ENCODE measurements around the gene CD276. TPM values are rescaled to one million over a fixed set of nuclear protein-coding genes. Genes with fewer than 3 reads are reported as not detected.
A peak's percentile ranks its signal among the peaks of the same experiment; 100 is the strongest.
"Not testable (repeated sequence)": the region's sequence is repeated elsewhere in the genome, so short reads cannot be mapped to it uniquely, and the experiment has no call there.

The CD276 gene
- total RNA-seq, 2 experiments from 2014 or later: 3.7 TPM; not detected in 1

DNA sequence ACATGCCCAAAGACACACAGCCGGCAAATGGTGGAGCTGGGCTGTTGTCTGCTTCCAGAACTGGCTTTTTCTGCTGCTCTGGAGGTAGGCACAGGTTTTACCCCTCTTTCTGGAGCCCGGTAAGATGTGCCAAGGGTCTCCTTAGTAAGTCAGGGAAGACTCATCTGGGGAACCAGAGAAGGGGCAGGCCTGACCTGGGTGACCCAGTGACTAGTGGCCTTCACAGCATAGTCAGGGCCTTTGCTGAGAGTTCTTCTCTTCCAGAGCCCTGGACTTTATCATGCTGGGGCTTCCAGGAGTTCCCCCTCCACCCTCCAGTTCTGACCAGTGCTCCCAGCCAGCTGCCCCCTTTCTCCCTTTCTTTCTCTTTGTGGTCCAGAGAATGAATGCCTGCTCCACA, 3.2 kb downstream of the CD276 start:
- Mint-ChIP-seq H3K36me3 (no peaks in the 10 kb centered on the region), H3K9me3 (ENCODE audit: low read depth) (no peaks in the 10 kb centered on the region), H3K4me3 (no peak overlapping the region), H3K27me3 (peaks cover 63% of the 10 kb centered on the region), H3K27ac (no peak overlapping the region), H3K4me1 (peaks cover 4% of the 10 kb centered on the region)
- CTCF ChIA-PET: interaction anchor here (2.1 to 3.3 kb wide), 3 partner anchors 10 to 127 kb away, joined by 6 to 18 read pairs (median 15); no protein-coding TSS in a partner anchor
- ATAC-seq: no peak
- no peak for DNase-seq

DNA sequence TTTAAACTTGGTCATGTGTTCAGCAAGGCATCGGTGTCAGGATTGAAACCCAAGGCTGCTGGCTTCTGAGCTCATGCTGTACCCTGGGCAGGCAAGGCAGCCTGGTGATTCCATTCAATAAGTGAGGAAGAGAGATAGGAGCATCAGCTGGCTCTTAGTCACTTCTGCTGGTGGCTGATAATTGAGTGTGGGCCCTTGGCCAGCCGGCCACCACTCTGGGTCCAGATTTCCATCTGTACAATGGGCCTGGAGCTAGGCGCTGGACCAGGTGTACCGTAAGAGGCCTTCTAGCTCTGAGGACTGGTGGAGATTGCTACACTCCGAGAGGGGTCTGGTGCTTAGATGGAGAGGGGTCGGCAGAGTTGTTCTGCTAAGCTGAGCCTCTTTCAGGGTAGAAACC, 4.3 kb downstream of the CD276 start:
- H3K27me3 Mint-ChIP-seq: peaks cover 62% of the 10 kb centered on the region
- CTCF ChIA-PET: interaction anchor here (3.3 kb wide), 1 partner anchor 11 kb away, joined by 15 read pairs; no protein-coding TSS in a partner anchor
- H3K27ac Mint-ChIP-seq: no peak overlapping the region
- DNase-seq: no peak
- H3K4me3 Mint-ChIP-seq: no peak overlapping the region
- no peak for ATAC-seq
- no peaks in the 10 kb centered on the region for H3K9me3 Mint-ChIP-seq (ENCODE audit: low read depth)
- peaks cover 5% of the 10 kb centered on the region for H3K4me1 Mint-ChIP-seq
- no peaks in the 10 kb centered on the region for H3K36me3 Mint-ChIP-seq

DNA sequence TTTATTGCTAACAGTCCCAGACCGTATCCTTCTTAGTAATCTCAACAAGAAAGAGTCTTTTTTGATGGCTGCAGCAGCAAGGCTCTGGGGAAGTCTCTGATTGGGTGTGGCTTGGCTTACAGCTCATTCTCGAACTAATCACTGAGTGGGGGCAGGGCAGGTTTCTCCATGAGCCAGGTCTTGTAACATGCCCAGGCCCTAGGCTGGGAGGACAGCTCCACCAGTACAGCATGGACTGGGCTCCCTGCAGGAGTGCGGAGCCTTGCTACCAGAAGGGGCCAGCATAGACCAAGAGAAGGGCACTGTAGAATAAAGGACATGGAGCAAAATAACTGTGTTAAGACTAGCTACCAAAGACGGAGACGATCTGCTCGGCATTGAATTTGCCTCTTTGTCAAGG, 7.2 kb downstream of the CD276 start:
- ATAC-seq (no peak), DNase-seq (no peak)
- peaks cover 23% of the 10 kb centered on the region for H3K4me1 Mint-ChIP-seq
- H3K27ac Mint-ChIP-seq: no peak overlapping the region
- CTCF ChIA-PET: interaction anchor here (1.5 to 12.0 kb wide), 4 partner anchors 9 to 56 kb away, joined by 5 to 233 read pairs (median 12); partner anchors contain the start of gene NPTN
- H3K27me3 Mint-ChIP-seq: peaks cover 69% of the 10 kb centered on the region
- H3K4me3 Mint-ChIP-seq: no peak overlapping the region
- no peaks in the 10 kb centered on the region for H3K9me3 Mint-ChIP-seq (ENCODE audit: low read depth)
- no peaks in the 10 kb centered on the region for H3K36me3 Mint-ChIP-seq

DNA sequence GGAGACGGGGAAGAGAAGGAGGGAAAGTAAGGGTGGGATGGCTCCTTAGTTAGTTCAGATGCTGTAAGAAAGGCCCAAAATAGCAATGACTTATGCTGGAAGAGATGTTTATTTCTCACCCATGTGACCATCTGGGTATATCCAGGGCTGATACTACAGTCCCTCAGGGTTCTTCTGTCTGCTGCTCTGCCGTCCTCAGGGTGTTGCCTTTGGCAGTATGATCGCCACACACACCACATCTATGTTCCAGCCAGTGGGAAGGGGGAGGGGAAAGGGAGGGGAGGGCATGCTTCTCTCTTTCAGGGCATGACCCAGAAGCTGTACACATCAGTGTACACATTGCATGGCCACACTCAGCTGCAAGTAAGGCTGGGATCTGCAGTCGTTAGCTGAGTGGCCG, 10.2 kb downstream of the CD276 start:
- H3K36me3 Mint-ChIP-seq: no peaks in the 10 kb centered on the region
- no peak overlapping the region for H3K27ac Mint-ChIP-seq
- ATAC-seq (no peak), DNase-seq (no peak)
- H3K4me1 Mint-ChIP-seq: peaks cover 44% of the 10 kb centered on the region
- no peak overlapping the region for H3K4me3 Mint-ChIP-seq
- CTCF ChIA-PET: interaction anchor here (0.7 to 12.0 kb wide), 6 partner anchors 9 to 450 kb away, joined by 4 to 233 read pairs (median 6); partner anchors contain the start of gene NPTN
- H3K9me3 Mint-ChIP-seq (ENCODE audit: low read depth): no peaks in the 10 kb centered on the region
- peaks cover 64% of the 10 kb centered on the region for H3K27me3 Mint-ChIP-seq

DNA sequence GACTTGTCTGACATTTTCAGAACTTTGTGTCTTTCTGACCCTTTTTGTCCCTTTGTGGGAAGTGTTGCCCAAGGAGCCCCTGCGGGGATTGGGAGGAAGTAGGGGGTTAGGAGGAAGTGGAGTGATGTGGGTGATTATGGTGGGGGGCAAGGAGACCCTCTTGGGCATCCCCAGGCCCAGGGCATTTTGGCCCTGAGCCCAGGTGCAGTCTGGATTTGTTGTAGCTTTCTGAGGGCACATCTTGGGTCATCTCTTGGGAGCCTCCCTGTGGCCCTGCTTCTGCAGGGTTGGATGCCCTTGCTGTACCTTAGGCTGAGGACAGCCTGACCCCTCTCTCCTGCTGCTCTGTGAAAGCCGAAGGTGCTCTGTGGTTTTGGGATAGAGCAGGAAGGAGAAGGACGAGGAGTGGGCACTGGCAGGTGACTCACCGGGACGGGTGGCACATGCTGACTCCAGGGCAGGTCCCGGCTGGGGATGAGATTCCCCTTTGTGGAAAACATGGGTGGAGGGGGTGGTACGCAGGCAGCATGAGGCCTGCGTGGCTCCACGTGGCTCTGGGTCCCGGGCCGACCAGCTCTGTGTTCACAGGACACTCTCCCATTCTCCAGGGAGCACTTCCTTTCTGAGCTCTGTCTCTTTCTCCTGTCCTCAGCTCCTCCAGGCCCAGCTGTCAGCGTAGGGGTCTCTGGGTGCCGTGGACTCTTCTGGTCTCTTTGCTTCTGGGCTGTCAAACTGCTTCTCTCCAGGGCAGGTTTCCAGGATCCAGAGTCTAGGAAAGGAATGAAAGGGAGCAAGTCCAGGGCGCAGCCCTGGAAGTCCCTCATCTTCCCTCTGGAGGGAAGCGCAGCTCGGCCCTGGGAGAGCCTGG, 11.8 kb downstream of the CD276 start:
- DNase-seq (no peak), ATAC-seq (no peak)
- Mint-ChIP-seq H3K36me3 (no peaks in the 10 kb centered on the region), H3K27me3 (peaks cover 69% of the 10 kb centered on the region), H3K27ac (no peak overlapping the region), H3K4me3 (no peak overlapping the region), H3K9me3 (ENCODE audit: low read depth) (no peaks in the 10 kb centered on the region), H3K4me1 (peaks cover 48% of the 10 kb centered on the region)
- CTCF ChIA-PET: interaction anchor here (0.8 to 12.0 kb wide), 8 partner anchors 9 to 455 kb away, joined by 3 to 233 read pairs (median 4); partner anchors contain the start of gene NPTN

DNA sequence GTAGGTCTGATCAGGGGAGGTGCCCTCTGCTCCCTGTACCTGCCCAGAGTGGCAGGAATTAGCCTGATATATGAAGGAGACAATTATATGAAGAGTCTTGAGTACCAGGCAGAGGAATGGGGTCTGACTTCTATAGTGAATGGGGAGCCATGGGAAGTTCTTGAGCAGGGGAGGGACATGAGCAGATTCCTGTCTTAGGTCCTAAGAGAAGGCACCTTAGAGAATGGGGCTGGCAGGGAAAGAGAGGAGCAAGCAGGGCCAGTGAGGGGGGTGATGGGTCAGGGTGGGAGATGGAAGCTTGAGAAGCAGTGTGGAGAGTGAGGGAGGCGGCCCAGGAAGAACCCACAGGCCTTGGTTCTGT, 12.4 kb downstream of the CD276 start:
- ATAC-seq (no peak), DNase-seq (no peak)
- Mint-ChIP-seq H3K27ac (peak overlapping the region; percentile 38), H3K4me3 (no peak overlapping the region), H3K9me3 (ENCODE audit: low read depth) (no peaks in the 10 kb centered on the region), H3K4me1 (peaks cover 48% of the 10 kb centered on the region), H3K27me3 (peaks cover 69% of the 10 kb centered on the region), H3K36me3 (no peaks in the 10 kb centered on the region)
- CTCF ChIA-PET: interaction anchor here (0.7 to 12.0 kb wide), 10 partner anchors 8 to 455 kb away, joined by 3 to 233 read pairs (median 4); partner anchors contain the start of gene NPTN

DNA sequence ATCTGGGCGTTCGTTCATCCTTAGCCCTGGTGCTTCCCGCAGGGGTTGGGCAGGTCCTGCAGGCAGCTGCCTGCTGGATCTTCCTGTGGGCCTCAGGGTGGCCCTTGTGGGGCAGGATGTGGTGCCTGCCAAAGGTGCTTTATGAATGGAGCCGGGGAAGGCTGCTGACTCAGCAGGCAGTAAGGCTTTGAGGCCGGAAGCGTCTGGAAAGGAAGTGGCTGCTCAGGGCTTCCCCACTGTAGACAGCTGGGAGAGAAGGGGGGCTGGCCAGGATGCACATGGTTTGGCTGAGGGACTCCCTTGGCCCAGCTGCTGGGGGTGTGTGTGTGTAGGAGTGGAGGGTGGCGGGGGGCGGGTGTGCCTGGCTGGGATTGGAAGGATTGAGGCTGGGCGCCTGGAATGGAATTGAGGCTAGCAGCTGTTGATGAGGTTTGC, 12.9 kb downstream of the CD276 start:
- H3K36me3 Mint-ChIP-seq: no peaks in the 10 kb centered on the region
- ATAC-seq: peak; percentile 90
- peak overlapping the region; percentile 38 for H3K27ac Mint-ChIP-seq
- peaks cover 72% of the 10 kb centered on the region for H3K27me3 Mint-ChIP-seq
- peak overlapping the region; percentile 14 for H3K4me3 Mint-ChIP-seq
- CTCF ChIA-PET: interaction anchor here (0.7 to 12.0 kb wide), 12 partner anchors 8 to 456 kb away, joined by 3 to 233 read pairs (median 4); partner anchors contain the start of gene NPTN
- H3K4me1 Mint-ChIP-seq: peaks cover 48% of the 10 kb centered on the region
- peak; percentile 96 for DNase-seq
- H3K9me3 Mint-ChIP-seq (ENCODE audit: low read depth): no peaks in the 10 kb centered on the region

DNA sequence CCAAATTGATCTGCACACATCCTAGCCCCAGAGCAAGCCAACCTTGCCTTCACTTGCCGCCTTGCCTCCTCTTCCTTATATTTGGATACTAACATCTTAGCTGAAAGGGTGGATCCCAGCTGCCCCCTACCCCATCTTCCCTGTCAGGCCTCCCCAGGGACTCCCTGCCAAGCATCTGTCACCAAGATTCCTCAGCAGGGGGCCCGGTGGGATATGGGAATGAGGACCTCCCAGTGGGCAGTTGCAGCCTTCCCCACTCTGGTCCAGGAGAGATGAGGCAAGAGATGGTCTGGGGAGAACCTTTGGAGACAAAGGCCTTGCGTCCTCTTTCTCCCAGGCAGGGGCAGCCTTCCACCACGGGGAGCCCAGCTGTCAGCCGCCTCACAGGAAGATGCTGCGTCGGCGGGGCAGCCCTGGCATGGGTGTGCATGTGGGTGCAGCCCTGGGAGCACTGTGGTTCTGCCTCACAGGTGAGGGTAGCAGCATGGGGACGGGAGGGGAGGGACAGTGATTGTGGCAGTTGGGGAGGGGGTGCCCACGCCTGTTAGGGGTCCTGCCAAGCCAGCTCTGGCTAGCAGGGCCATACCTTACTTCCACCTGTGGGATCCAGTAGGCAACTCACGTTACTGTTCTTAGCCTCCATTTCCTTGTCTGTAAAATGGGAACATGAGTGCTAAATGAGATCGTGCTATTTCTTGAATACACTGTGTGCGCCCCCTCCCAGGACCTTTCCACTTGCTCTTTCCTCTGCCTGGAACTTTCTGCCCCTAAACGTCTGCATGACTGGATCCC, 15.3 kb downstream of the CD276 start:
- no peaks in the 10 kb centered on the region for H3K9me3 Mint-ChIP-seq (ENCODE audit: low read depth)
- H3K27ac Mint-ChIP-seq: no peak overlapping the region
- no peak for DNase-seq
- H3K27me3 Mint-ChIP-seq: peaks cover 55% of the 10 kb centered on the region
- H3K4me1 Mint-ChIP-seq: peaks cover 37% of the 10 kb centered on the region
- H3K36me3 Mint-ChIP-seq: no peaks in the 10 kb centered on the region
- CTCF ChIA-PET: interaction anchor here (0.7 to 12.0 kb wide), 31 partner anchors 8 to 458 kb away, joined by 3 to 233 read pairs (median 5); partner anchors contain the start of genes CD276 and NPTN
- no peak overlapping the region for H3K4me3 Mint-ChIP-seq
- ATAC-seq: no peak

DNA sequence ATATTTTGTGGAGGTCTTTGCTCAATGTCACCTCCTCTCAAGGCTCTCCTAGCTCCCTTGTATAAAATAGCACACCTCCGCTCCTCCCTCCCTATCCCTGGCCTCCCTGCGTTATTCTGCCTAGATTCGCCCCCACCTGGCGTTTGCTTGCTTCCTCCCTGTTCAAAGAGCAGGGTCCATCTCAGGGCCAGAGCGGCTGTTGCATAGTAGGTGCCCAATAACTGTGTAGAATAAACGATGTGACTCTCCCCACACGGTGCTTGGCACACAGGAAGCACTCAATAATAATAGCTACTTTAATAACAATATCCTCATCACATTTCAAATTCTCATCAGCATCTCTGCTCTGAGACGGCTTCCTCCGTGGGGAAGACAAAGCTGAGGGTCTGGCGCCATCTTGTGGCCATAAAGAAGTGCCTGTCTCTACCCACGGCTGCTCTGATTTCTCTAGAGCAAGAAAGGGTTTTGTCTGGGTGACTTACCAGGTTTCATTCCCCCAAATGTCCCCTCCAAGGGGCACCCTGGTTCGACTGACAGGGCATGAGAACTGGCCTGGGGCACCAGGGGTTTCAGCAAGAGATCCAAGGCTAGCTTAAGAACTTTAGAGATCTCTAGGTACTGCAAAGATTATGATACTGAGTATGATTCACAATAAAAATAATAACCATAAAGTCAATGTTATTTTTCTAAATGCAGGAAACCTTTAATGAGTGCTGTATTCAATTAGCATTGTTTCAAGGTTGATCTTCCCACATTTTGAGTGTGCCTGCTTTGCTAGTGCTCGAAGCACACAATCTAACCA, 16.1 kb downstream of the CD276 start:
- Mint-ChIP-seq H3K9me3 (ENCODE audit: low read depth) (no peaks in the 10 kb centered on the region), H3K27ac (no peak overlapping the region), H3K27me3 (peaks cover 49% of the 10 kb centered on the region), H3K4me1 (peaks cover 34% of the 10 kb centered on the region), H3K36me3 (no peaks in the 10 kb centered on the region), H3K4me3 (no peak overlapping the region)
- peak; percentile 62 for ATAC-seq
- peak; percentile 86 for DNase-seq
- CTCF ChIA-PET: interaction anchor here (0.7 to 12.0 kb wide), 28 partner anchors 9 to 459 kb away, joined by 3 to 233 read pairs (median 5); partner anchors contain the start of genes CD276 and NPTN

DNA sequence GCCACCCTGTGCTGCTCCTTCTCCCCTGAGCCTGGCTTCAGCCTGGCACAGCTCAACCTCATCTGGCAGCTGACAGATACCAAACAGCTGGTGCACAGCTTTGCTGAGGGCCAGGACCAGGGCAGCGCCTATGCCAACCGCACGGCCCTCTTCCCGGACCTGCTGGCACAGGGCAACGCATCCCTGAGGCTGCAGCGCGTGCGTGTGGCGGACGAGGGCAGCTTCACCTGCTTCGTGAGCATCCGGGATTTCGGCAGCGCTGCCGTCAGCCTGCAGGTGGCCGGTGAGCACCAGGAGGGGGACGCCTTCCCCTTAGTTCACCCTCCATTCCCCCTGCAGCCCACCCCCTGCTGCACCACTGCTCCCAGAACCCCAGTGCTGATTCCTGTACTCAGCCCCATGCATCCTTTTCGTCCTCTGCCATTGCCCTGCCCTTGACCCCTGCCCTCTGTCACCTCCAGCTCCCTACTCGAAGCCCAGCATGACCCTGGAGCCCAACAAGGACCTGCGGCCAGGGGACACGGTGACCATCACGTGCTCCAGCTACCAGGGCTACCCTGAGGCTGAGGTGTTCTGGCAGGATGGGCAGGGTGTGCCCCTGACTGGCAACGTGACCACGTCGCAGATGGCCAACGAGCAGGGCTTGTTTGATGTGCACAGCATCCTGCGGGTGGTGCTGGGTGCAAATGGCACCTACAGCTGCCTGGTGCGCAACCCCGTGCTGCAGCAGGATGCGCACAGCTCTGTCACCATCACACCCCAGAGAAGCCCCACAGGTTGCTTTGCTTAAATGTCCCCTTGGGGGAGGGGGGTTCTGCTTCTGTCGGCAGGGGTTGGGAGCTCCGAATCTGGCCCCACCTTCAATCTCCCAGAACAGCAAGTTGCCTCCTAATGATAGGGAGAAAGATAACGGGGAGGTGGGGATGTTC, 18.4 kb downstream of the CD276 start:
- Mint-ChIP-seq H3K4me1 (peaks cover 15% of the 10 kb centered on the region), H3K27me3 (peaks cover 43% of the 10 kb centered on the region)
- H3K4me3 Mint-ChIP-seq; H3K27ac Mint-ChIP-seq; DNase-seq; H3K36me3 Mint-ChIP-seq; H3K9me3 Mint-ChIP-seq (ENCODE audit: low read depth); ATAC-seq: not testable (repeated sequence)
- CTCF ChIA-PET: interaction anchor here (0.5 to 12.0 kb wide), 6 partner anchors 18 to 146 kb away, joined by 3 to 233 read pairs (median 4); partner anchors contain the start of gene NPTN

DNA sequence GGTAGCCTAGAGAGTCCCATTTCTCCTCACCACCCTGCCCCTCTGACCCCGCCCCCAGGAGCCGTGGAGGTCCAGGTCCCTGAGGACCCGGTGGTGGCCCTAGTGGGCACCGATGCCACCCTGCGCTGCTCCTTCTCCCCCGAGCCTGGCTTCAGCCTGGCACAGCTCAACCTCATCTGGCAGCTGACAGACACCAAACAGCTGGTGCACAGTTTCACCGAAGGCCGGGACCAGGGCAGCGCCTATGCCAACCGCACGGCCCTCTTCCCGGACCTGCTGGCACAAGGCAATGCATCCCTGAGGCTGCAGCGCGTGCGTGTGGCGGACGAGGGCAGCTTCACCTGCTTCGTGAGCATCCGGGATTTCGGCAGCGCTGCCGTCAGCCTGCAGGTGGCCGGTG, 19.4 kb downstream of the CD276 start:
- not testable (repeated sequence) for H3K27ac Mint-ChIP-seq; H3K4me3 Mint-ChIP-seq; H3K9me3 Mint-ChIP-seq (ENCODE audit: low read depth); ATAC-seq; H3K36me3 Mint-ChIP-seq; H3K4me1 Mint-ChIP-seq; DNase-seq
- CTCF ChIA-PET: interaction anchor here (0.8 to 10.1 kb wide), 7 partner anchors 19 to 117 kb away, joined by 3 to 137 read pairs (median 17); no protein-coding TSS in a partner anchor
- H3K27me3 Mint-ChIP-seq: peaks cover 37% of the 10 kb centered on the region

Data from activated CD8-positive, alpha-beta memory T cell treated with anti-CD3 and anti-CD28 coated beads, Interleukin-2, amount 10 ng/mL, durations not matched to agents 7 days and 5 days (primary cell).